H54 (cell line): Measurements from ENCODE around the gene FTL.

Source experiments
- DNase-seq: peaks from one replicate; pipeline ENCODE4 v3.0.0; 2011; ENCODE audit warnings: low spot score, mixed read lengths; ENCODE audit not compliant: insufficient read length
- FAIRE-seq: peaks from 3 replicates; lab custom pipeline; 2011; peaks lifted over from hg19 to GRCh38; lab: Jason Lieb, UNC
- POLR2A ChIP-seq: IDR thresholded peaks from 2 replicates; pipeline ENCODE4 v1.6.1; 2011; ENCODE audit warnings: low read depth, mild to moderate bottlenecking, low read length

Gene FTL

DNA sequence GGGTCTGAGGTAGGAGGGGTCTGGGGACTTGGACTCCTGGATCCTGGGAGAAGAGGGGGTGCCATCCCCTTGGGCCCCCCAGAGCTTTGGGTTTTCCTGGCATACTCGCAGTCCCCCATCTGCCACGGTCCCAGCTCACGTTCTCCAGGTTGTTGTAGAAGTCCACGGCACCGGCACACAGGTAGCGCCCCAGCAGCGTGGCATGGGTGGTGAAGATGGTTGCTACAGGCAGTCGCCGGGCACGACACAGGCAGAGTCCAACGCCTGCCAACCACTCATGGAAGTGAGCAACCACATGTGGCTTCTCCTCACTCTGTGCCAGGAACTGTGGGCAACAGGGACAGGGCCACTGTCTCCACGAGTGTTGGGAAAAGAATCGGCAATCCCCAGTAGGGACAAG, 20.6 kb downstream of the FTL start:
- TF ChIP-seq POLR2A: no peak
- FAIRE-seq (no peak), DNase-seq (no peak)

DNA sequence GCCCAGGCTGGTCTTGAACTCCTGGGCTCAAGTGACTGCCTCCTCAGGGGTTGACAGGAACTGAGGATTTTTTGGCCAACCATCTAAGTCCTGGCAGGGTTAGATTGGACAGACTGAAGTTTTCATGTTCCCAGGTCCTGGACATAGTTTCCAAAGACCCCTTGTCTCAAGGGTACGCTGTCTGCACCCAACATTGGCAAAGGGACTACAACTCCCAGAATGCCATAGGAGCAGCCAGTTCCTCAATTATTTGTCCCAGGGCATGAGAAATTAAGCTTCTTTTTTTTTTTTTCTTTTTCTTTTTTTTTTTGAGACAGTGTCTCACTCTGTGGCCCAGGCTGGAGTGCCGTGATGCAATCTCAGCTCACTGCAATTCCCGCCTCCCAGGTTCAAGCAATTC, 21.1 kb downstream of the FTL start:
- TF ChIP-seq POLR2A: no peak
- FAIRE-seq (no peak), DNase-seq (no peak)

DNA sequence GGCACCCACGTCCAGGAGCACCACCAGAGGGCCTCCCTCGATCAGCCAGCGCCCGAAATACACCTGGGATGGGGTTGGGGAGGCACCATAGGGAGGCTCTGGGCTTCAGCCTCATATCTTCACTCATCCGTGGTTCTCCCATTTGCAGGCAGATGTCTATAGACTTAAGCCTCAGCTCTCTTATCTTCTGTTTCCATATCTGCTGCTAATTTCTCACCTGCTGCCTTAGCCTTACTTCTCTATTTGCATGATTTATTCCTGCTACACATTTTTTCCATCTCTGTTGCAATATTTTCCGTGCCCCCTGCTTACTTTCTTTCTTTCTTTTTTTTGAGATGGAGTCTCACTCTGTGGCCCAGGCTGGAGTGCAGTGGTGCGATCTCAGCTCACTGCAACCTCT, 22.2 kb downstream of the FTL start:
- no peak for DNase-seq
- no peak for FAIRE-seq
- TF ChIP-seq POLR2A: no peak

DNA sequence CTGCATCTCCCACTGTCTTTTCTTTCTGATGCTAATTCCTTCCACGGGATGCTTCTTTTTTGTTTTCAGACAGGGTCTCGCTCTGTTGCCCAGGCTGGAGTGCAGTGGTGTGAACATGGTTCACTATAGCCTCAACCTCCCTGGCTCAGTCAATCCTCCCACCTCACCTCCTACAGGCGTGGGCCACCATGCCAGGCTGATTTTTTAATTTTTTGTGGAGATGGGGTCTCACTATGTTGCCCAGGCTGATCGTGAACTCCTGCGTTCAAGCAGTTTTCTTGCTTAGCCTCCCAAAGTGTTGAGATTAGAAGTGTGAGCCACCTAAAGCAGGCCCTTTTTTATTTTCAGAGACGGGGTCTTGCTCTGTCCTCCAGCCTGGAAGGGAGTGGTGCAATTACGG, 23.2 kb downstream of the FTL start:
- TF ChIP-seq POLR2A: no peak
- FAIRE-seq (no peak), DNase-seq (no peak)

DNA sequence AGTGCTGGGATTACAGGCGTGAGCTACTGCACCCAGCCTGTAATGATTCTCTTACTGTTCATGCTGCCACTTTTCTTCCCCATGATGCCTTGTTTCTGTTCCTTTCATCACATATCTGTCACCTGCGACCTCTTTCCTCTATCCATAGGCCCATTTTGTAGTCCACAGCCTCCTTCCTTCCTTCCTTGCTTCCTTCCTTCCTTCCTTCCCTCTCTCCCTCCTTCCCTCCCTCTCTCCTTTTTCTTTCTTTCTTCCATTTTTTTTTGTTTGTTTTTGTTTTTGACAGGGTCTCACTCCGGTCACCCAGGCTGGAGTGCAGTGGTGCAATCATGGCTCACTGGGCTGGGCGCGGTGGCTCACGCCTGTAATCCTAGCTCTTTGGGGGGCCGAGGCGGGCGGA, 23.8 kb downstream of the FTL start:
- no peak for TF ChIP-seq POLR2A
- FAIRE-seq (no peak), DNase-seq (no peak)

DNA sequence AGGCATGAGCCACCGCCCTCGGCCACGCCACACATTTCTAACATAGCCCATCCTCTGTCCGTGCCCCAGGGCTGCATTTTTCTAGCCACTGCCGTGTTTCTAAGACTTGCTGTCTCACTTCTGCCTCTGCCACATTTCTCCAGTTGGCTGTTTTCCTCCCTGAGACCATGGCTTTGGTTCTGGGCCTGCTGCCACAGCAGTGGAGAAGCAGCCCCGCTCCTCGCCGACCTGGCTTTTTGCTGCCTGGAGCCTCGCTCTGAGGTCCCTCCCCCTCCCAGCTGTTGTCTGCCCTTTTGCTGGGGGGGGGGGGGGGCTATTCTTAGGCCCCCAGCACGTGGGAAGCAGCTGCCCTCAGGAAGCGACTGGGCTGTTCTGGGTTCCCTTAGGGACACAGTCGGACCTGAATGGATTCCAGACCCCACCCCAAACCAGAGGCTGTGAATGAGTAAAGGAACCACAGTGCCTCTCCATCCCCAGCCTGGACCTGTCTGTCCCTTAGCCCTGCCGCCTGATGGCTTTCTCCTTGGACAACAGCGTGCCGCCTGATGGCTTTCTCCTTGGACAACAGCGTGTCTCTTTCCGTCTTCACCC, 24.7 kb downstream of the FTL start:
- TF ChIP-seq POLR2A: no peak
- no peak for FAIRE-seq
- DNase-seq: no peak

DNA sequence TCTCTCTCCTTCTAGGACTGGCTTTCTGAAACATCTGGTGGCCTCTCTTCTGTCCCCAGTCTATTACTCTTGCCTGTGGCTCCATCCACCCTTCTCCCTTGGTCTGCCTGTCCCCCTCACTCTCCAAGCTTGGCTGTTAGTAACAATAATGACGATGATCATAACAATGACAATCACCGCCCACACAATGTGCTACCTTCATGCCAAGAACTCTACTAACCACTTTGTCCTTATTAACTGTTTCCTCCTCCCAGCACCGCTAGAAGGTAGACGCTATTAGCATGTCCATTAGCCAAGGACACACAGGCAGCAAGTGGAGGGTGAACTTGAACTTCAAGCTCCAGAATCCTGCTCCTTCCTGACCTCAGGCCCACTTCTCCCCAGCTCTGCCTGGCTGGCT, 25.3 kb downstream of the FTL start:
- no peak for TF ChIP-seq POLR2A
- FAIRE-seq: no peak
- no peak for DNase-seq

DNA sequence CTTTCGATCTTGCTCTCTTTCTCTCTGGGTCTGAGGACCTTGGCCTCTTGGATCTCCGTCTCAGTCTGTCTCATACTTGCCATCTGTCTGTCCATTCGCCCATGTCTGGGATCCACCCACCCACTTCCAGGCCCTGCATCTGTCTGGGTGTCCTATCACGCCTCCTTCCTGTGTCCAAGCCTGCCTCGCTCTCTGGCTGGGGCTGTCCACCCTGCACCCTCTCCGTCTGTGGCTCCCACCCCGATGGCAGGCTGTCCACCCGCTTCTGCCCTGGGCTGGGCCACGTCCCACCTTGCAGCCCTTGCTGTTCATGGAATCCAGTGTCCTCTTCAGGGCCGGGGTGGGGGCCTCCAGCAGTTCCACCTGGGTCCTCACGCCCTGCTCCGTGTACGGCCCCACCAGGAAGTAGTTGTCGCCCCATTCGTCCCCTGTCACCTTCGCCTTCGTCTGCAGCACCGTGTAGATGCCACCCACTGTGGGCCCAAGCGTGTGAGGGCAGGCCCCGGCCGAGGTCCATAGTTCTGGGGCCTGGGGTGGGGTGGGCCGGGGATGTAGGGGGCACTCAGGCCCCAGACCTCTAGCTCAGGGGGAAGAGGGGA, 26.0 kb downstream of the FTL start:
- TF ChIP-seq POLR2A: no peak
- DNase-seq: no peak
- FAIRE-seq: no peak

DNA sequence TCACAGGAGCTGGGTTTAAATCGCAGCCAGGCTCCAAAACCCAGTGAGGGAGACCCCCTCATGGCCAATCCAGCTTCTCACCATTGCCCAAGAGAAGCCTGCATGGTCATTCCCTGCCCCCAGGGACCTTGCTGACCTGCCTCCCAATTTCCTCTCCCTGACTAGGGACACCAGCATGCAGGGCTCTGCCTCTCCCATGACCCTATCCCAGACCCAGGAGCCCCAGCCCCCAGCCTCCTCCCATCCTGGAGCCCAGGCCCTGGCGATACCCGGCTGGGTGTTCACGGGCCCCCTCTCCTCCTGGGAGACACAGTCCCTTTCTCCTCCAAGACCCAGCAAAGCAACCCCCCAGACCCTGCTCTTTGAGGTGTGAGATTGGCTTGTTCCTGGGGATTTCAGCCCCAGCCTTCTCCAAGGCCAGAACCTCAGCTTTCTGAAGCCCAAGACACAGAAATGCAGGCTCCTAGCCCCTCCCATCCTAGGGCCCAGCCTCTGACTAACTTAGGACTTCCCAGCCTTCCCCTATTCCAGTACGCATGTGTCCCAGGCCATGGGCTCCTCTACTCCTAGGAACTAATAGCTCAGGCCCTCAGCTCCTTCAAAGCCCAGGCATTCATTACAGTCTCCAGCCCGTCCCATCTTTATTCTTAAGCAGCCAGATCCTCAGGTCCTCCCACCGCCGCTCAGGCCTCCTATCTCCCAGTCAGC, 26.9 kb downstream of the FTL start:
- DNase-seq (peak; percentile 55), FAIRE-seq (no peak)
- TF ChIP-seq POLR2A: no peak

DNA sequence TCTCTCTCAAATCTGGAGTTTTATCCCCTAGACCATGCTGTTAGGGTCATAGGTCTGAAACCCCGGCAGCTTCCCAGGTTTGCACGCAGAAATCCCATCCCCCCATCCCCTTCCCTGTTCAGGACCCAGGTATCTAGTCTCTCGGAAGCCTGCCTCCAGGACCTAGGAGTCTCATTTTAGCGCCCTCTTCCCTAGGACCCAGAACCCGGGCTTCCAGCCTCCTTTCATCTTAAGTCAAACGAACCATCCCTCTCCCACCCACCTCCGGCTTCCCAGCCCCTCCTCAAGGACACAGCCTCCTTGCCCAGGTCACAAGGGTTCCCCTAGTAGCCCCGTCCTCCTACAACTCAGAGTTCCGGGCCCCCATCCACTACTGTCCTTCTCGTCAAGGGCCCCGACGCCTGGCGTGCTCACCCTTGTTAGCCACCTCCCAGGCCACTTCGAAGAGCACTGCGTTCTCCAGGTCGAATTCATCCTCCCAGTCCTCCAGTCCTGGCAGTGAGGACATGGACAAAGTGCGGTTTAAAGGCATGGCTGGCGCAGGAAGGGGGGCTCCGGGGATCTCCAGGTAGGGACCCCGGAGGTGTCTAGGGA, 27.6 kb downstream of the FTL start:
- no peak for FAIRE-seq
- DNase-seq: no peak

DNA sequence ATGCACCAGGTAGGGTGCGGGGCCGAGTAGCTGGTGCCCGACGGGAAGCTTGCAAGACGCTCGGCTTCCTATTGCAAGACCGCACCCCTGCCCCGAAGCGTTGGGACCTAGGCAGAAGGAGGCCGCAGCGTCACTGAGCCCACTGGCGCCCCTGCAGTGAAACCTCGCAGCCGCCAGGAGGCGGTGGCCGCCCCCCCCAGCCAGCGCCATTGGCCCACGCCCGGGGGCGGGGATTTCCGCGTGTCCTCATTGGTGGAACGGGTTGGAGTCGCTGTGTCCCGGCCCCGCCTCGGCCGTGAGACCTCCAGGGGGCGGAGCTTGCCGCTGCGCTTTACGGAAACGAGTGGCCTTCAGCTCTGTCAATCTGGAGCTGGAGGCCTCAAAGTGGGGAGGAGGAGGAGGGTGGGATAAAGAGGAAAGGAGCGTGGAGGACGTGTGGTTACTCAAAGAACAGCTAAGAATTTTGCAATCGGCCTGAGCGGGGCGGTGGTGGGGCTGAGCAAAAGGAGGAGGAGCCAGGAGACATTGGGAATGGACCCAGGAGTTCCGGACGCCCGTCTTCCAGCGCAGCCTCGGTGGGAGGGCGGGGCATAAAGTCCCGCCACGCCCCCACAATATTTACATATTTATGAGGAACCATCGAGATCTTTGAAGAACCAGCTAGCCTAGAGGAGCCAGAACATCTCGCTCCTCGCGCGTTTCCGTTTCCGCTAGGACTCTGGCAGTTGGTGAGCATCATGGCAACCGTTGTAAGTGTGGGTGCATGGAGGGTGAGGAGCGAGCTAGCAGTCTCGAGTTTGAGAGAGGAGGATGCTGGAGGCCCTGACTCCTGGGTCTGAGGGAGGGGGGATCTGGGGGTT, 28.3 kb downstream of the FTL start, which contains the start of the genes GYS1 and RUVBL2:
Gene GYS1 (minus strand): TSS at position 135 of the 860 bp plus-strand sequence. CDS start 197 bp downstream, outside the sequence.
Gene RUVBL2 (plus strand): TSS at position 713 of the 860 bp plus-strand sequence. CDS start 25 bp downstream, at position 738.
- peak; percentile 72 for TF ChIP-seq POLR2A
- peak; percentile 83 for DNase-seq
- FAIRE-seq: peak; percentile 74

More for the DNA sequence above, 27.6 kb downstream of the FTL start:
- no peak for TF ChIP-seq POLR2A

DNA sequence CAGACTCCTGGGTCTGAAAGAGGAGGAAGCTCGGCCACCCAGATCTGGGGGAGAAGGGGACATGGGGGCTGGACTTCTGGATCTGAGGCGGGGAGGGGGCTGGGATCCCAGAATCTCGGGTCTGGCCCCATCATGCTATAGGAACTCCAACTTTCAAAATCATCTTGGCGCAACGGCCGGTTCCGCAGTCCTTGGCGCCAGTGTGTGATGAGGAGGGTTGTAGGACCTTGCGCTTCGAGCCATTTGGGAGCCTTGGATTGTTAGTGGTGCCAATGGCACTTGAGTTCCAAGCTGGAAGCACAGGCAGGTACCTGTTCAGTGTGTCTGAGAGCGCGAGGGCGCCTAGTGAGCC, 28.9 kb downstream of the FTL start:
- TF ChIP-seq POLR2A: no peak
- FAIRE-seq (no peak), DNase-seq (no peak)

DNA sequence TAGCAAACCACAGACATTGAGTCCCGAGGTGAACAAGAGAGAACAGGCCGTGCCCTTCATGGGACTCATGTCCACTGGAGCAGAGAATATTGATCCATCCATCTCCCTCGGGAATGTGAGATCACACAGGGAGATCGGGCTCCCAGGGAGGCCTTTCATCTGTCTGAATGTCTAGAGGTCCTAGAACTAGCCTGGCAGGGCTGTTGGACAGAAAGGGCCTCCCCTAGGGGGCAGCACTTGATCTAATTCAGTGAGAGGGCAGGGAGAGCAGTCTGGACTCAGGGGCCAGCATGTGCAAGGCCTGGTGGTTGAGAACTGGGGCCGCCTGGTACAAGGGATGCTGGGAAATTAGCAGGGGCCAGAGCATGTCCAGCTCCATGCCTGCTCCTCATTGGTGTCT, 32.9 kb downstream of the FTL start:
- TF ChIP-seq POLR2A: no peak
- FAIRE-seq (no peak), DNase-seq (no peak)
